Stimulated activated CD4-positive, alpha-beta T cell treated with anti-CD3 and anti-CD28 coated beads, Interleukin-12 subunit alpha, Interleukin-12 subunit beta, amount 100 ng/mL, for 48 hours (primary cell): ENCODE results near the gene OXSR1.
"Not testable (repeated sequence)": the region's sequence is repeated elsewhere in the genome, so short reads cannot be mapped to it uniquely, and the experiment has no call there.

Experiments
- DNase-seq, 3 donors: peaks; one replicate each; pipeline ENCODE4 v3.0.0-alpha.2; 2020; ENCODE audit warnings: low read depth in 2 of 3, low spot score in 1 of 3

OXSR1 gene

GRCh38 chr3:38163841-38164642, 1.3 kb upstream of the OXSR1 start:
- no peak for DNase-seq

GRCh38 chr3:38164643-38164951, 740 bp upstream of the OXSR1 start:
- no peak for DNase-seq

DNA sequence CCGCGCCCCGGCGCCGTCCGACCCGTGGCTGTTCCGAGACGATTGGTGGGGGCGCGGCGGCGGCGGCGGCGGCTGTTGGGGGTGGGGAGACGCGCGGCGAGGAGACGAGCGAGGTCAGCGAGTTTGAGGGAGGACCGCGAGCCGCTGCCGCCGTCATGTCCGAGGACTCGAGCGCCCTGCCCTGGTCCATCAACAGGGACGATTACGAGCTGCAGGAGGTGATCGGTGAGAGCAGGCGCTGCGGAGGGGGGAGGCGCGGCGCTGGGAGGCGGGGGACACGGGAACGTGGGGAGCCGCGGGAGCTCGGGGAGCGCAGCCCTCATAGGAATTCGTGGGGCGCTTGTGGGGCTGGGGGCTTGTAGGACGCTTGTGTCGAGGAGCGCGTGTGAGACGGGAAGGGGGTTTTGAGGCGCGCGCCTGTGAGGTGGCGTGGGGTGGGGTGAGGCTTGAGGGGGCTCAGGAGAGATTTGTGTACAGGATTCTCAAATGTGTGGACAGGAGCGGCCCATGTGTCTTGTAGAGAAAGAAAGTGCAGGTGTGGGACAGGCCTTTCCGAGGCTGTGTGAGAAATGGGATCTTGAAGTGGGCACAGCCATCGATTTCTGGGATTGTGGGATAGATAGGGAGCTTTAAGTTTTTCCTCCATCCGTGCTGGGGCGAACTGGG, 518 bp downstream of the OXSR1 start:
- DNase-seq = no peak

DNA sequence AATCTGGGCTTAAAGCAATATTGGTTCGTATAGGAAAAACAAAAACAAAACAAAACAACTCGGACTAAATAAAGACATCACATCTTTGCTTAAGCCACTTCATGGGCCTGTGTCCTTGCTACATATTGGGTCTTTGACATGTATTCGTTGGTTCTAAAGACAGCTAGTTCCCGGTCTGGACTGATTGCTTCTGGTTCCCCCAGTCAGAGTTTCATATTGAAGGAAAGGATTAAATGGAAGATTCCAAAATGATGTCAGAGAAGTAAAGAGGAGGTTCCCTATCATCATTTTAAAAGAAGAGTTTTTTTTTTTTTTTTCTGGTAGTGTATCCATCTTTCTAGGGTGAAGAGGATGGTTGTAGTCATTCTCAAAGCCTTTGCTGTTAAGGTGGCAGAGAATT, 2.3 kb downstream of the OXSR1 start:
- DNase-seq = no peak

GRCh38 chr3:38168151-38169026, 3.1 kb downstream of the OXSR1 start:
- no peak for DNase-seq

DNA sequence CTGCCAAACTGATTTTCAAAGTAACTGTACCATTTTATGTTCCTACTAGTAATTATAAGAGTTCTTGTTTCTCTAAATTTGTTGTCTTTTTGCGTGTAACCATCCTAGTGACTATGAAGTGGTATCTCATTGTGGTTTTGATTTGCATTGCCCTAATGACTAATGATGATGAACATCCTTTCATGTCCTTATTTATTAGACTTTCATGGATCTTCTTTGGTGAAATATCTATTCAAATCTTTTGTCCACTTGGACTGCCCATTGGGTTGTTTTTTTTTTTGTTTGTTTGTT, 3.6 kb downstream of the OXSR1 start:
- no peak for DNase-seq

GRCh38 chr3:38170722-38171121, 5.4 kb downstream of the OXSR1 start:
- no peak for DNase-seq

- no peak for DNase-seq
These were observed 6.3 kb downstream of the OXSR1 start for GRCh38 chr3:38171622-38172021.

GRCh38 chr3:38173834-38174418, 8.6 kb downstream of the OXSR1 start:
- DNase-seq = no peak

- DNase-seq = no peak
These were observed 11.8 kb downstream of the OXSR1 start for GRCh38 chr3:38177181-38177580.

- no peak for DNase-seq
These were observed 21.4 kb downstream of the OXSR1 start for GRCh38 chr3:38186781-38187180.

DNA sequence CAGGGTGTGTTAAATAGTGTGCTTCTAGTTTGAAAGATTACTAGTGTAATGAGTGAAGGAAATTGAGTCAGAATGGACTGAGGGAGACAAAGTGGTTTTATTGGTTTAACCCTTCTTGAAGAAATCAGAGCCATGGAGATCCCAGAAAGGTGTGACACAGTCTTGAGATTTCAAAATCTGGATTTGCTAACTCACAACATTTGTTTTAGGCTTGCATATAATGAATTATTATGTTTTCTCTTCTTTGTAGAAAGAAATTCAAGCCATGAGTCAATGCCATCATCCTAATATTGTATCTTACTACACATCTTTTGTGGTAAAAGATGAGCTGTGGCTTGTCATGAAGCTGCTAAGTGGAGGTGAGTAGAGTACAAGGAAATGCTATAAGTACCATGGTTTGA, 25.1 kb downstream of the OXSR1 start:
- DNase-seq = no peak

DNA sequence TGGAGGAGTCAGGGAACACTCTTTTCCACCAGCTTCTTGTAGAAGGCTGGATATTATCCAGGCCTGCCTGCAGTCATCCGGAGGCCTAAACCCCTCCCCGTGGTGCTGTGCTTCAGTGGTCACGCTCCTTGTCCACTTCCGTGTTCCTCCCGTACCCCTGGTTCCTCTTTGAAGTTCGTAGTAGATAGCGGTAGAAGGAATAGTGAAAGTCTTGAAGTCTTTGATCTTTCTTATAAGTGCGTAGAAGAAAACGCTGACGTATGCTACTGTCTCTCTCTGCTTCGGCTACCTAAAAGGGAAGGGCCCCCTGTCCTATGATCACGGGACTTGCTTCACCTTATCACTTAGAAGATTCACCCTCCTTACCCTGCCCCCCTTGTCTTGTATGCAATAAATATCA, 37.6 kb downstream of the OXSR1 start:
- not testable (repeated sequence) for DNase-seq

GRCh38 chr3:38203690-38204089, 38.4 kb downstream of the OXSR1 start:
- no peak for DNase-seq

DNA sequence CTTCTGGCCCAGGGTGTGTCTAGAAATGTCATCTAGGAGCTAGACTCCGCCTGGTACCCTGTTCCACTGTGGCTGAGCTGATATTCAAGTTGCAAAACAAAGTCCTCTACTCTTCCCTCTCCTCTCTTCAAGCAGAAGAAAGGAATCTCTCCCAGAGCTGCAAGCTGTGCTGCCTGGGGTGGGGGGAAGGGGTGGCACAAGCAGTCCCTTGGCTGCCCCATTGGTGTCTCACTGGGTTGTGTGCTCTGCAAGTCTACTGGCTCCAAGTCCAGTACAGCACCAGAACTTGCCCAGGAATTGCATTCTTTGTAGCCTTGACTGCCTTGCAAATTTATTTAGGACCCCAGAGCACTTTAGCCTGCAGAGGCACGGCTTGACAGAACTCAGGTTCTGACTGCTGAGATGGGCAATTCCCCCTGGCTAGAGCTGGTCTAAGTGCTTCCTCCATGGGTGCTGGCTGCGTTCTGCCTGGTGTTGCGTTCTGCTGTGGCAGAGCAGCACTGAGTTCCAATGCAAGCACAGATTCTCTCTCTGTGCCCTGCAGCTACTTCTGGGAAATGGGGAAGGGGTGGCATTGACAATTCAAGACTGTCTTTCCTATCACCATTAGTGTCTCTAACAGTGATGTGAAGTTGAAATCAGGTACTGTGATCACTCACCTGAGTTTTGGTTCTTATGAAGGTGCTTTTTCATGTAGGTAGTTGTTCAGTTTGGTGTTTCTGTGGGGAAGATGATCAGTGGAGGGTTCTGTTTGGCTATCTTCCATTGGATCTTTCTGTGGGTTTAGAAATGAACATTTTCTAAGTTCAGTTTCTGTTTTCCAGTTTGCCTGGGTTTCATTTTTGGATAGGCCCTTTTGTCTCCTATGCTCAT, 39.5 kb downstream of the OXSR1 start:
- no peak for DNase-seq

DNA sequence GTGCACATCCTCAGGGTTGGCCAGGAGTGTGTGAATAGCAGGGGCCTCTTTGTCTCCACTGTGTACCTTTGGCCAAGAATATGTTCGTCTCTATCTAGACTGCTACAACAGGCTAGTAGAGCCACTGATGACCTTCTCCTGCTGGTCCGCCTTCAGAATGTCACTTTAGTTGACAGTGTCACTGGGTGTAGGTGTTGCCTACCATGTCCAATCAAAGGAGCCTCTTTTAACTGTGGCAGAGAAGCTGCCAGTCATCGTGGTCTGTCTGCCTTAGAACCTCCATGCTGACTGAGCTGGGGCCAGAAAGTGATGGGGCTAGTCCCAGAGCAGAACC, 40.1 kb downstream of the OXSR1 start:
- DNase-seq = peak in 2 of 3 donors; percentile 5 to 21

DNA sequence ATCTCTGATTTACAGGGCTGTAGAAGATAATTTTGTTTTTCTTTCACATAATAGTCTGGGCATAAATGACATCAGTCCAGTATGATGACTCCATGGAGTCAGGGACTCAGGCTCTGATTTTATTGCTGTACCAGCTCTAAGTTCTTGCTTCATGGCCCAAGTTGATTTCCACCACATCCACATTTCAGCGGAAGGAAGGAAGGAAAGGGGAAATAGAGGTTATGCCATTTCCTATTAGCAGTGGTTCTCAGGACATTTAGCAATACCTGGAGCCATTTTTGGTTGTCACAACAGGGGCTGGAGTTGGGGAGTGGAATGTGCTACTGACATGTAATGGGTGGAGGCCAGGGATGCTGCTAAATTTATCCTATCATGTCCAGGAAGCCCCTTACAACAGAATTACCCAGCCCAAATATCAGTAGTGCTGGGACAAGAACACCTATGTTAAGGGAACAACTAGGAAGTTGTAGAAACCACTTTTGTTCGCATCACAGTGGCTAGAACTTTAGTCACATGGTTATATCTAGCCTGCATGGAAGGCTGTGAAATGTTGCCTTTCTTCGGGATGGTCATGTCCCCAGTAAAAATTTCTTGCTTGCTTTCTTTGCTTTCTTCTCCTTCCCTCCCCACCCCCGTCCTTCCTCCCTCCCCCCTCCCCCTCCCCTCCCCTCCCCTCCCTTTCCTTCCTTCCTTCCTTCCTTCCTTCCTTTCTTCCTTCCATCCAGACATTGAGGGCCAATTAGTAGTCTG, 42.1 kb downstream of the OXSR1 start:
- no peak for DNase-seq

- no peak for DNase-seq
These were observed 44.9 kb downstream of the OXSR1 start for GRCh38 chr3:38210141-38210757.

- no peak for DNase-seq
These were observed 46.8 kb downstream of the OXSR1 start for GRCh38 chr3:38212141-38212540.

- DNase-seq = no peak
These were observed 49.2 kb downstream of the OXSR1 start for GRCh38 chr3:38214560-38214959.
